OCI-LY7 (cell line): ENCODE measurements around the gene OR1K1.

Experiments
- EZH2phosphoT487 ChIP-seq: fragments of 200-600 bp; sonication (generic); IDR thresholded peaks from 2 replicates; pipeline ENCODE4 v1.6.1; 2018; ENCODE audit warnings: low read depth, borderline replicate concordance, mild to moderate bottlenecking, mixed run types, antibody characterized with exemption, low read length, moderate library complexity, mixed read lengths
- TF ChIP-seq, protein P1 (sequence below): fragments of 200-600 bp; sonication (generic); conservative IDR thresholded peaks from 2 replicates; pipeline ENCODE4 v1.5.1; 2014; ENCODE audit warnings: mild to moderate bottlenecking, antibody characterized with exemption, low read length, moderate library complexity, mixed read lengths

- TF ChIP-seq, protein P1, sequence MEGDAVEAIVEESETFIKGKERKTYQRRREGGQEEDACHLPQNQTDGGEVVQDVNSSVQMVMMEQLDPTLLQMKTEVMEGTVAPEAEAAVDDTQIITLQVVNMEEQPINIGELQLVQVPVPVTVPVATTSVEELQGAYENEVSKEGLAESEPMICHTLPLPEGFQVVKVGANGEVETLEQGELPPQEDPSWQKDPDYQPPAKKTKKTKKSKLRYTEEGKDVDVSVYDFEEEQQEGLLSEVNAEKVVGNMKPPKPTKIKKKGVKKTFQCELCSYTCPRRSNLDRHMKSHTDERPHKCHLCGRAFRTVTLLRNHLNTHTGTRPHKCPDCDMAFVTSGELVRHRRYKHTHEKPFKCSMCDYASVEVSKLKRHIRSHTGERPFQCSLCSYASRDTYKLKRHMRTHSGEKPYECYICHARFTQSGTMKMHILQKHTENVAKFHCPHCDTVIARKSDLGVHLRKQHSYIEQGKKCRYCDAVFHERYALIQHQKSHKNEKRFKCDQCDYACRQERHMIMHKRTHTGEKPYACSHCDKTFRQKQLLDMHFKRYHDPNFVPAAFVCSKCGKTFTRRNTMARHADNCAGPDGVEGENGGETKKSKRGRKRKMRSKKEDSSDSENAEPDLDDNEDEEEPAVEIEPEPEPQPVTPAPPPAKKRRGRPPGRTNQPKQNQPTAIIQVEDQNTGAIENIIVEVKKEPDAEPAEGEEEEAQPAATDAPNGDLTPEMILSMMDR: peak; percentile 92
- no peak for TF ChIP-seq EZH2phosphoT487
These were observed 10.5 kb downstream of the OR1K1 start for GRCh38 chr9:122810306-122810946.
